B cell (primary cell): ENCODE results near the gene FANCC.

Experiments
- EZH2 ChIP-seq: IDR thresholded peaks from 2 replicates; pipeline ENCODE4 v1.6.1; 2012; ENCODE audit warnings: borderline replicate concordance, low read depth, mild to moderate bottlenecking, moderate library complexity, low read length; ENCODE audit not compliant: insufficient read depth, poor library complexity, severe bottlenecking
- TF ChIP-seq, protein P1 (sequence below): fragments of 200-600 bp; IDR thresholded peaks from one replicate; pipeline ENCODE4 v1.8.0; 2022; ENCODE audit warnings: antibody characterized with exemption, mild to moderate bottlenecking

GRCh38 chr9:95133325-95133705 is 184.2 kb downstream of the FANCC start:
- TF ChIP-seq, protein P1, sequence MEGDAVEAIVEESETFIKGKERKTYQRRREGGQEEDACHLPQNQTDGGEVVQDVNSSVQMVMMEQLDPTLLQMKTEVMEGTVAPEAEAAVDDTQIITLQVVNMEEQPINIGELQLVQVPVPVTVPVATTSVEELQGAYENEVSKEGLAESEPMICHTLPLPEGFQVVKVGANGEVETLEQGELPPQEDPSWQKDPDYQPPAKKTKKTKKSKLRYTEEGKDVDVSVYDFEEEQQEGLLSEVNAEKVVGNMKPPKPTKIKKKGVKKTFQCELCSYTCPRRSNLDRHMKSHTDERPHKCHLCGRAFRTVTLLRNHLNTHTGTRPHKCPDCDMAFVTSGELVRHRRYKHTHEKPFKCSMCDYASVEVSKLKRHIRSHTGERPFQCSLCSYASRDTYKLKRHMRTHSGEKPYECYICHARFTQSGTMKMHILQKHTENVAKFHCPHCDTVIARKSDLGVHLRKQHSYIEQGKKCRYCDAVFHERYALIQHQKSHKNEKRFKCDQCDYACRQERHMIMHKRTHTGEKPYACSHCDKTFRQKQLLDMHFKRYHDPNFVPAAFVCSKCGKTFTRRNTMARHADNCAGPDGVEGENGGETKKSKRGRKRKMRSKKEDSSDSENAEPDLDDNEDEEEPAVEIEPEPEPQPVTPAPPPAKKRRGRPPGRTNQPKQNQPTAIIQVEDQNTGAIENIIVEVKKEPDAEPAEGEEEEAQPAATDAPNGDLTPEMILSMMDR: no peak
- no peak for TF ChIP-seq EZH2
